ENCODE measurements around the gene PRORP. TPM values are rescaled to one million over a fixed set of nuclear protein-coding genes. Genes with fewer than 3 reads are reported as not detected.
"Not testable (repeated sequence)": the region's sequence is repeated elsewhere in the genome, so short reads cannot be mapped to it uniquely, and the experiment has no call there.

Gene PRORP
- total RNA-seq, 1 donor from 2014 or later, result 19.4 TPM

DNA sequence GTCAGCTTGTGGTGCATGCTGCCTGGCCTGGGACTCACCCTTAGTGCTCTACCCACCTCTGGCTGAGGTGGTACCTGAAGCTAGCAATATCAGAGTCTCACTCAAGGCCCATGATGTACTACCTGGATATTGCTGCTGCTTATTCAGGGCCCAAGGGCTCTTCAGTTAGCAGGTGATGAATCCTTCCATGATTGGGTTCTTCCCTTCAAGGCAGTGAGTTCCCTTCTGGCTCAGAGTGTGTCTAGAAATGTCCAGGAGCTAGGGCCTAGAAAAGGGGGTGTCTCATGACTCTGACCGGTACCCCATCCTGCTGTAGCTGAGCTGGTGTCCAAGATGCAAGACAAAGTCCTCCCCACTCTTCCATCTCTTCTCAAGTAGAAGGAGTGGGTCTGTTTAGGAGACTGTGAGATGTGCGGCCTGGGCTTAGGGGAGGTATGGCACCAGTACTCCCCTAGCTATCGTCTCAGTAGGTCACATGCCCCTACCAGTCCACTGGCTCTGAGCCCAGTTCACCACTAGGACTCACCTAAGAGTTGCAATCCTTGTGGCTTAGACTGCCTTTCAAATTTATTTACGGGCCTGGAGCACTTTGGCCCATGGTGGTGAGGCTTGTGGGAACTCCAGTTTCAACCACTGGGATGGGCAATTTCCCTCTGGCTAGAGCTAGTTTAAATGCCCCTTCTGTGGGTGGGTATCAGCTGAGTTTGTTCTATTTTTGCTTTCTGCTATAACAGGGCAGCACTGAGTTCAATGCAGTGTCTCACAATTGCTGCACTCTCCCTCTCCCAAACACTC lies 12.2 kb downstream of the PRORP start:
- no peak for DNase-seq (ENCODE audit: low read depth in 2 of 2)

DNA sequence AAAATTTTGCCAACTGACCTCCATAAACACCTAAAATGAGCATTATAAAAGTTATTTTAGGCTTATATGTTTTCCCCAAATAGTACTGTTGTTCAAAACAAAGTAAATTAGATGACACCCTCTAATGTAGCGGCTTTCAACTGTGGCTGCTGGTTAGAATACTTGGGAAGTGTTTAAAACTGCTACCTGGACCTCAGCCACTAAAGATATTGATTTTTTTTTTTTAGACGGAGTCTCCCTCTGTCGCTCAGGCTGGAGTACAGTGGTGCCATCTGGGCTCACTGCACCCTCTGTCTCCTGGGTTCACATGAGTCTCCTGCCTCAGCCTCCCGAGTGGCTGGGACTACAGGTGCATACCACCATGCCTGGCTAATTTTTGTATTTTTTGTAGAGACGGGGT lies 16.2 kb downstream of the PRORP start:
- DNase-seq (ENCODE audit: low read depth in 2 of 2), result no peak

DNA sequence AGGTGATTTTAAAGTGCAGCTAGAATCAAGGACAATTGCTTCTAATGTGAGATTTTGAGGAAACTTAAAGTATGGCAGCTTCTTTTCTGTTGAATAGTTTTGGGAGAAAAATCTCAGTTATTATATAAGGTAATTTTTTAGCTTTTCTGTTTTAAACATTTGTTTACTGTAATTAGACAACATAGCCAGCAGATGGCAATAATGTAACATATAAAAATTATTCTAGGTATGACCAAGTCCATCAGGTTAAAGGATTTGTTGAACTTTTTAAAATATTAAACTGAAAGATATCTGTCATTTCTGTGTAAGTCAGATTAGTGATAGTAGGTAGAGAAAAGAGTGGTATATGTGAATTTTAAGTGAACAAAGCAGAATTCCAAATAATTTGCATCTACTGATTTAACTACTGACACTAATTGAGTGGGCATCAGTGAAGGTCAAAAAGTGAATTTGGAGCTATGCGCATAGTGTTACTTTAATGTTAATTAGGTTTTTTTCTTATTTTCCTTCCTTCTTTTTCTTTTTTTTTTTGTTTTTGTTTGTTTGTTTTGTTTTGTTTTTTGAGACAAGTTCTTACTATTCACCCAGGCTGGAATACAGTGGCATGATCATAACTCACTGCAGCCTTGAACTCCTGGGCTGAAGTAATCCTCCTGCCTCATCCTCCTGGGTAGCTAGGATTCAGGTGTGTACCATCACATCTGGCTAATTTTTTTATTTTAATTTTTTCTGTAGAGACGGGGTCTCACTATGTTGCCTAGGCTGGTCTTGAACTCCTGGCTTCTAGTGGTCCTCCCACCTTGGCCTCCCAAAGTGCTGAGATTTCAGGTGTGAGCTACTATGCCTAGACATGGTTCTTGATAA lies 18.6 kb downstream of the PRORP start:
- DNase-seq (ENCODE audit: low read depth in 2 of 2), result peak; percentile 29 to 41

- DNase-seq (ENCODE audit: low read depth in 2 of 2), result no peak
Measured at GRCh38 chr14:35144029-35144428, 21.7 kb downstream of the PRORP start.

DNA sequence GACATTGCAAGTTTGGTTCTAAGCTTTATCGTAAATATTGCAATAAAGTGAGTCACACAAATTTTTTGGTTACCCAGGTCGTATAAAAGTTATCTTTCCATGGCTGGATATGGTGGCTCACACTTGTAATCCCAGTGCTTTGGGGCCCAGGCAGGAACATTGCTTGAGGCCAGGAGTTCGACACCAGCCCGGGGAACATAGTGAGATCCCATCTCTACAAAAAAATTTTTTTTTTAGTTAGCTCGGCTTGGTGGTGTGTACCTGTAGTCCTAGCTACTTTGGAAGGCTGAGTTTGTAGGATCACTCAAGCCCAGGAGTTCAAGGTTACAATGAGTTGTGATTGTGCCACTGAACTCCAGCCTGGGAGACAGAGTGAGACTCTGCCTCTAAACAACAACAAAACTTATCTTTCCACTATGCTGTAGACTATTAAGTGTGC lies 24.4 kb downstream of the PRORP start:
- no peak for DNase-seq (ENCODE audit: low read depth in 2 of 2)

- DNase-seq (ENCODE audit: low read depth in 2 of 2), result no peak
Measured at GRCh38 chr14:35147186-35147585, 24.8 kb downstream of the PRORP start.

- no peak for DNase-seq (ENCODE audit: low read depth in 2 of 2)
Measured at GRCh38 chr14:35147711-35148110, 25.4 kb downstream of the PRORP start.

GRCh38 chr14:35149239-35149638 lies 26.9 kb downstream of the PRORP start:
- no peak for DNase-seq (ENCODE audit: low read depth in 2 of 2)

DNA sequence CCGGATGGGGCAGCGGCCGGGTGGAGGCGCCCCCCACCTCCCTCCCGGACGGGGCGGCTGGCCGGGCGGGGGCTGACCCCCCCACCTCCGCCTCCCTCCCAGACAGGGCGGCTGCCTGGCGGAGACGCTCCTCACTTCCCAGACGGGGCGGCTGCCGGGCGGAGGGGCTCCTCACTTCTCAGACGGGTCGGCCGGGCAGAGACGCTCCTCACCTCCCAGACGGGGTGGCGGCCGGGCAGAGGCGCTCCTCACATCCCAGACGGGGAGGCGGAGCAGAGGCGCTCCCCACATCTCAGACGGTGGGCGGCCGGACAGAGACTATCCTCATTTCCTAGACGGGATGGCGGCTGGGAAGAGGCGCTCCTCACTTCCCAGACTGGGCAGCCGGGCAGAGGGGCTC lies 30.2 kb downstream of the PRORP start:
- not testable (repeated sequence) for DNase-seq (ENCODE audit: low read depth in 2 of 2)

GRCh38 chr14:35154016-35154415 lies 31.7 kb downstream of the PRORP start:
- no peak for DNase-seq (ENCODE audit: low read depth in 2 of 2)

GRCh38 chr14:35155962-35156361 lies 33.6 kb downstream of the PRORP start:
- DNase-seq (ENCODE audit: low read depth in 2 of 2), result peak; percentile 51 to 84

DNA sequence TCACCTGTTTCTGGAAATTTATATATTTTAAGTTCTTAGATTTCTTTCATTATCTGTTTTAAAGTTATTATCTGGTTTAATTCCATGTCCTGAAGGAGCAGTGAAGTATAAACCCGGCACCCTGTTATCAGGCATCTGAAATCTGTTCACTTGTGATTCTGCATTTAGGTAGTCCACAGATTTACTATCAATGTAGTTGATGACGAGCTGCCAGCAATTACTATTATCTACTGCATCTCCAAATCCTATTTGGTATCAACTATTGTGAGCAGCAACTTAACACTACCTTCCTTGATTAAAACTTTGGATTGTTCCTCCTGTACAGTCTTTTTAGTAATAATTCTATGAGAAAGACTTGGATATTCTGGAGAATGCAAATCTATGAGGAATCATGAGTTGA lies 36.1 kb downstream of the PRORP start:
- DNase-seq (ENCODE audit: low read depth in 2 of 2), result no peak

DNA sequence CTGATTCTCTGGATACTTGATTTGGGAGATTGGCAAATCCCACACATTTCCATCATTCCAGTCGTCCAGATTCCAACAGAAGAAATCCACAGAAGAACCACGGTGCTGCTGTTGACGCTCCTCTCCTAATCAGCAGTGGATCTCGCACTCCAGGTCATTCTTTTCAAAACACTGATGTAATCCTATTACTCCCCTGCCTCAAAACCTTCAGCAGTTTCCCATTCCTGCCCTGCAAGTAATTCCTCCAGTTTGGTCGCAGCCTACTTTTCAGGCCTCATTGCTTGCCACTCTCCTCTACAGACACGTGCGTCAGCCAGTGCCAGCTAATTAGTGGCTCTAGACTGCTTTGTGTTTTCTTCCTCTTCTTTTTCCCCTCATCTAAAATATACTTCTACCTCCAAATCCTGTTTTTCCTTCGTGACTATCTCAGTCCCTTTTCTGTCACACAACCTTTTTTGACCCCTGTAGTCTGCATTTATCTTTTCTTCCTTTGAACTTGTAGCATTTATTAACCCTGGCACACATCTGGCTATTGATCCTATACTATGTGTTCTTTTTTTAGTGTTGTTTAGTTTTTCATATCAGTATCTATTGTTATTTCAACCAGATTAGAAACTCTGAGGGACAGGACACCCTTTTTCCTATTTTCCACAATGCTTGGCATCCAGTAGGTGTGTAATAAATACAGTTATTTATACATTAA lies 36.8 kb downstream of the PRORP start:
- DNase-seq (ENCODE audit: low read depth in 2 of 2), result peak; percentile 19 to 44

DNA sequence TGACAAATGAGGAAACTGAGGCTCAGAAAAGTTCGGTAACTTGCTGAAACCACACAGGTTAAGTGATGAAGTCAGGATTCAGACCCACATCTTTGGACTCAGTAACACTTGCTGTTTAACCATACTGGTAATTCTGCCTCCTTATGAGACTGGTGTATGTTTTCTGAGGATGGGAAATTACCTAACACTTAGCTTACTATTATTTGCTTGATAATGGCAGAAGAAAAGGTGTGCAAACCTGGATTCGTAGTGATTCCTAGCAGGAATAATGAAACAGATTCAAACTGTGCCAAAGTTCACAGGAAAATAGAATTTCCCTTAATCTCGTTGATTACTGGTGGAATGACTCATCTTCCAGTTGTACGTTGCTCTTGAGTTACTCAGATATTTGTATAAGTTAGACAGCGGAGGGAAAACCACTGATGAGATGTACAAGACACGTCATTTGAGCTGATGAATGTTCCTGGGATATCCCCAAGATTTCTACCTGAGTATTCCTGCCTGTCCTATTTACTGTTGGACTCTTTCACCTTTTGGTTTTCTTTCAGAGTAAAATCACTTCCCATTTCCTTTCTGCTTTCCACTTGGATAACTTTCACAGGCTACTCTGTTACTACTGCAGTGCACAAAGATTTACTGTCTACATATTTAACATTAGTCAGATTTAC lies 37.5 kb downstream of the PRORP start:
- DNase-seq (ENCODE audit: low read depth in 2 of 2), result peak; percentile 71 to 93

GRCh38 chr14:35161231-35161630 lies 38.9 kb downstream of the PRORP start:
- peak in 1 of 2 donors; percentile 66 for DNase-seq (ENCODE audit: low read depth in 2 of 2)

GRCh38 chr14:35163384-35163783 lies 41.0 kb downstream of the PRORP start:
- DNase-seq (ENCODE audit: low read depth in 2 of 2), result no peak

DNA sequence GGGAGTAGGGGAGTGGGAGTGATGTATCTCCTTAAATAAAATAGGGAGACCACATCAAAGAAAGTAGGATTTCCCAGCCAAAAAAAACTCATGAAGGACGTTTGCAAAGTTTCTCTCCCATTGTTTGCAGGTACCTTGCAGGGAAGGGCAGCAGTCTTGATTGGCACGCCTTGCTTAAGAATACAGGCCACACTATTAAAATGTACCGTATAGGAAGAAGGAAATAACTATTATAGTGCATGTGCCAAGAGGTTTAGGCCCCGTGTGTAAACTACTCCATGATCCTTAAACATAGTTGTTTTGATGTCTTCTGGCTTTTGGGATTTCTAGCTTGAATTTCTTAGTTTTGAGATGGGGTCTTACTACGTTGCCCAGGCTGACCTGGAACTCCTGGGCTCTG lies 42.5 kb downstream of the PRORP start:
- no peak for DNase-seq (ENCODE audit: low read depth in 2 of 2)

- DNase-seq (ENCODE audit: low read depth in 2 of 2), result no peak
Measured at GRCh38 chr14:35167496-35167895, 45.1 kb downstream of the PRORP start.
